ENCODE measurements around the gene PAPPA2.

The PAPPA2 gene

GRCh38 chr1:176866011-176866714, 403.2 kb downstream of the PAPPA2 start:
- no peak for DNase-seq

DNA sequence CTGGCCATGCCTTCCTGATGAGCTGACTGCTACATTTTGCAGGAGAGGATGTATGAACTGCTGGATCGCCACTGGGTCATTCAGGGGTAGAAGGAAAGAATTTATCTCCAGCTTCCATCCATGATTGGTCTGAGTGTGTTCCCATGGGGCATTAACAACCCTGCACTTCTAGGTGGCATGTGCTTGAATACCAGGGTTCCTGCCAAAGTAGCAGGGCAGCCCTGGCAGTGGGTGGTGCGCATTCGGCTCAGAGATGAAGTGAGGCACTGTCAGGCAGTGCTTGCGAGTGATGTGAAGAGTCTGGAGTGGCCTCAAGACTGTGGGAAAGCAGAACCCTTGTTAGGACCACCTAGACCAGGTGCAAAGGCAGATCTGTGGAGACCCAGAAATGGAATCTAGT, 406.6 kb downstream of the PAPPA2 start:
- no peak for DNase-seq

- DNase-seq: no peak
These were observed 414.1 kb downstream of the PAPPA2 start for GRCh38 chr1:176876966-176877515.

DNA sequence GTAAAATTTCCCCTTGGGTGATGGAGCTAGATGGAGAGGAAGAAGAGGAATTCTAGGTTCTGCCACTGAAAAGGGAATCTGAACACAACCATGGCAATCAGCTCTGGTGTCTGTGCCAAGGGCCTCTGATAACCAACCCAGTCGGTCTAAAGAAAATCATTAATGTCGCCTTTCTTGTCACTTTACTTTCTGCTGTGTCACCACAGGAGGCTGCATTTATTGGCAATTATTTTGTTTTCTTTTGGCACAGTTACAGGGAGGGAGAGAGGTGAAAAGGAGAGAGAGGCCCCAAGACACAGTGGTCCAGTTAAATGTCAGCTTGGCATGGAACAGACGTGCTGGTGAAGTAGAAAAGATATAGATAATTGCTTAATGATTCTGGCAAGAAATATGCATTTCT, 414.6 kb downstream of the PAPPA2 start:
- no peak for DNase-seq

DNA sequence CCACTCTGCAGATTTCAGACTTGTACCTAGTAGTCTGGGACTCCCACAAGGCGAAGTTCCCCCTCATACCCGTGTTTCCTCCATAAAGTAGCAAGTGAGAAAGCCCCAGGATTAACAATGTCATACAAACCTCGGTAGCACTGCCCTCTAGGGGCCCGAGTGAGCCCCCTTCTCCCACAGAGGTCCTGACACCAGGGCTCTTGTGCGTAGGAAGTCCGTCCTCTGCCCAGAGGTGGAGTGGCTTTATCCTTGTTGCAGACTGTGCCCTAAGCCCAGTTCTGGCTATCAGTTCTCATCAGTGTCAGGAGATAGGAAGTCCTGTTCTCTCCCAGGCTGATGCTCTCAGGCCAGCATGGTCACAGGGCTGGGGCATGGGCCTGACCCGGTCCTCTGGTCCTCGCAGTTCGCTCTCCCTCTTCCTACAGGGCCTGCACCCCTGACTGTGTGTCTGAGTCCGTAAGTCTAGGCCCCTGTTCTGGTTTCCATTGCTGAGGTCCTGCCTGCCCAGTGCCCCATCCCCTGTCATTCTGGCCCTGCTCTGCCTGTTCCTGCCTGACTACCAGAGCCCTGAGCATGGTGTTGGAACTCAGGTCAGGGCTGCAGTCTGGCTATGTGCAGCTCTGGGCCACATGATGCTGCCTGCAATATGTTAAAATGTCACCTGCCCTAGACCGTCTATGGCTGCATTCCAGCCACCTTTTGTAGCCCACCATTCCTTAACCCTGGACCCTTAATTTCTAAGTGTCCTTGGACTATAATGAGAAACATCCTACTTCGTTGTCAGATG, 416.0 kb downstream of the PAPPA2 start:
- DNase-seq: no peak

DNA sequence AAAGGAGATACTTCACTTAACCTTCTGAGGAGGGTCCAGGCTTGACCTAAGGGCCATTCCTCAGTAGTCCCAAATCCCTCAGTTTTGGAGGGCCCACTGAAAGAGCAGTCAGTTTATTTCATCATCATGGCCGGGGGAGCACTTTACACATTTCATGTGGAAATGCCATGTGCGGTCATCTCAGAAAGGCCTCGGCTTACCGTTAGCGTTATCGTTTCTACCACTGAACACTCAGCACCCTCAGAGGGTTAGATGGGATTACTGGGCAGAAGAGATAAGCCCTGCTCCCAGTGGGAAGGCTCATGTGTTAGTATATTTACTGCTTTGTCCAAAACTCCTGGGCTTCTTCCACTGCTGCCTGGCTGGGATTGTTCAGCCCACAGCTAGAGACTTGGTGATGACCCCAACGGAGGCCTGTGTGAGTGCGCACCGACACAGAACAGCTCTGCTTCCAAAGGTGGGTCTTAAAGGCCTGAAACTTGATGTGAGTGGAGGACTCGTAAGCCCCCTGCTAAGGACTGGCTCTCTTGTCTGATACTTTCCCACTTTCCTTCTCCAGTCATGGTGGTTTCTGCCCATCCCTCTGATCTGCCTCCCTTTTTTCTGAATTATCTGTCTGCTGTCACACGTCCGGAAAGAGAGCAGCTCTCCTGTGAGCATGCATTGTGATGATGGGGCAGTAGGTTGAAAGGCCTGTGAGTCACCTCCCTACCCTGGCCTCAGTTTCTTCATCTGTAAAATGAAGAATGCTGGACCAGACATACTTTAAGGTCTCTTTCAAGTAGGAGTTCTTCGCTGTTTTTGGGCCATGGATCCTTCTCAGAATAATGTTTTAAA, 417.0 kb downstream of the PAPPA2 start:
- no peak for DNase-seq

- DNase-seq: peak; percentile 77
These were observed 418.1 kb downstream of the PAPPA2 start for GRCh38 chr1:176880955-176881595.

- DNase-seq: no peak
These were observed 421.3 kb downstream of the PAPPA2 start for GRCh38 chr1:176884286-176884685.

DNA sequence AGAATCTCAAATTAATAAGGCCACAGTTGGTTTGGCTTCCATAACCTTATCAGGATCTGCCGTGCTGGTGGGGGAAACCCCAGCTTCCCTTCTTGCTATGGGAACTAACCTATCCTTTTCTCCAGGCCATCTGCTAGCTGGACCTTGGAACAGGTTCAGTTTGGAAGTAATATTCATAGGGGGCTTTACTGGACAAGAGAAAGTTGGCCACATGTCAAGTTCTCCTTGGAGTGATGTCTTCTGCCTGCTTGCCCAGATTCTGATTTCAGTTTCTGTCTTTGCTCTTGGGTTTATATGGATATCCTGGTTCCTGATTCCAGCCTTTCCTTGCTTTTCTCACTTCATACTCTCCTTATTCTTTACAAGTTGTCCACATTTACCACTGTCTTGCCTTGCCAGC, 421.9 kb downstream of the PAPPA2 start:
- no peak for DNase-seq

GRCh38 chr1:176885341-176885740, 422.4 kb downstream of the PAPPA2 start:
- DNase-seq: no peak

DNA sequence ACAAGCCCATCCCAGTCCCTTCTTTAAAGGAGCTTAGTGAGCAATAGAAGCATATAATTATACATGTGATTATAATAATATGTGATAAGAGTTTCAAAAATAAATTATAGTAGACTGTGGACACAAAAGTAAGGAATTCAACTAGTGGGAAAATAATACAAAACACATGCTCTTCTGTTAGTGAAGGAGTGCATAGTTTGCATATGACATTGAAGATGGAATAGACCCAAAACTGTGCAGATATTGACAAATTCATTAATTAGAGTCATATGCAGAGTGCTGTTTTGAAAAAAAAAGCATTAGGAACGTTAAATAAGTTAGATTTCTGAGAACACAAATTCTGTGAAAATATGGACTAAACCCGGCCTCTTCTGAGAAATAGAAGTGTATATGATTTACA, 422.8 kb downstream of the PAPPA2 start:
- DNase-seq: no peak

DNA sequence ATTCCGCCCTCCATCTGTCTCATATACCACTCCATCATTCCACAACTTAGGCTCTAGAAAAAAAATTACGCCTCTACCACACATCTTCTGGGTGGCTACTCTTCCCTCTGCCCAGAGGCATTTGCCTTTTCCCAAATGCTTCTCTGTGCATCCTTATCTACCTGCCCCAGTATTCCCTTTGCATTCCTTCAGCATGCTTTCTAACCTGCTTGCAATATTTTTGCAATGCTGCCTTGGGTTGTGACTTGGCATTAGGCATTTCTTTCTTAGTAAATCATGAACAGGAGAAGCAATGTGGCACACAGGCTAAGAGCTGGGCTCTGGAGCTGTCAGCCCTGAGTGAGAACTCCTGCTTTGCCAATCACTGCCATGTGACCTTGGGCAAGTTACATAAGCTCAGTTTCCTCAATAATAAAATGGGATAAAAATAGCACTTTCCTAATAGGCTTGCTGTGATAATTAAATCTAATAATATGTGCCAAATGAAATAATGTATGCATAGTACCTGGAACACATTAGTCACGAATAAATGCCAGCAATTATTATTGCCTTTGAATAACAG, 425.6 kb downstream of the PAPPA2 start:
- no peak for DNase-seq

- no peak for DNase-seq
These were observed 430.8 kb downstream of the PAPPA2 start for GRCh38 chr1:176893625-176894352.

- DNase-seq: no peak
These were observed 431.5 kb downstream of the PAPPA2 start for GRCh38 chr1:176894450-176894849.
